Activated CD4-positive, CD25-positive, alpha-beta regulatory T cell treated with anti-CD3 and anti-CD28 coated beads, Interleukin-2, amount 50 U/mL, for 24 hours (primary cell): ENCODE measurements around the gene SLC43A2.
A peak's percentile ranks its signal among the peaks of the same experiment; 100 is the strongest.
"Not testable (repeated sequence)": the region's sequence is repeated elsewhere in the genome, so short reads cannot be mapped to it uniquely, and the experiment has no call there.

Experiments
- ATAC-seq, 2 donors: fragments of 150-1000 bp; cut with Tn5 transposase; one replicate each; pipeline ENCODE4 v1.10.0; 2021; ENCODE audit warnings: mild to moderate bottlenecking in 1 of 2, moderate library complexity in 1 of 2

The SLC43A2 gene

DNA sequence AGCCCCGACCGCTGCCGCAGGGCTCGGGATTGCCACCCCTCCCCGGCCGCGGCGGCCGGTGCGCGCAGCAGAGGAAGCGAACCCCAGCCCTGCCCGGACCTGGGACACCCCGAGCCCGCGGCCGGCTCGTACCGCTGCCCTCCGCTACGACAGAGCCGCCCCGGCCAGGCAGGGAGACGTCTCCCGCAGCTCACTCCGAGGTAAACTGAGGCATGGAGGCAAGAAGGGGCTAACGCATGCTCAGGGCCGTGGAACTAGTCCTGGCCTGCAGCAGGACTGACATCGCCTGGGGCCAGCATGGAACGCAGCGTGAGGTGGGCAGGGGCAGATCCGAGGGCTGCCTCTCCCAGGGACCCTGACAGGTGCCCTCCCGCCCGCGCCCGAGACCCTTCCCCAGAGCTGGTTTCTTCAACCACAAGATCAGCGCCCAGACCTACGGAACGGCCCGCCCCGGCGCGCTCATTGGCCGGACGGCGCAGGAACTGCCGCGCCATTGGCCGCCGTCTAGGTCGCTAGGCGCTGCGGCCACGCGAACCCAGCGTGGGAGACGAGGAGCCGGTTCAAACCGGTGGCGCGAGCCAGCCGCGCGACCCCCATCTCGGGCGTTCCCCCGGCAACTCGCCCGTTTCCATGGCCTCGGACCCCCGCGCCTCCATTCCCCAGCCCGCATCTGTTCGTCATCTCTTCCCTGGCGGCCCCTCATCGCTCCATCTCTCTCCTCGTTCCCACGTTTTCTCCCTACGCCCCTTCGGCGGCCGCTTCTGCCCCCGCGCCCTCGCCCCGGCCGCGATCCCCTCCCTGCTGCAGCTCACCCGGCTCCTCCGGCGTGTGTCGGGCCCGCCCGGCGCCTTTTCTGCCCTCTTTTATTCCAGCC lies at the start of gene SLC43A2:
SLC43A2 (minus strand) TSS at position 853 of the 874 bp plus-strand sequence. CDS start 960 bp downstream, outside the sequence.
- peak; percentile 79 to 84 for ATAC-seq

DNA sequence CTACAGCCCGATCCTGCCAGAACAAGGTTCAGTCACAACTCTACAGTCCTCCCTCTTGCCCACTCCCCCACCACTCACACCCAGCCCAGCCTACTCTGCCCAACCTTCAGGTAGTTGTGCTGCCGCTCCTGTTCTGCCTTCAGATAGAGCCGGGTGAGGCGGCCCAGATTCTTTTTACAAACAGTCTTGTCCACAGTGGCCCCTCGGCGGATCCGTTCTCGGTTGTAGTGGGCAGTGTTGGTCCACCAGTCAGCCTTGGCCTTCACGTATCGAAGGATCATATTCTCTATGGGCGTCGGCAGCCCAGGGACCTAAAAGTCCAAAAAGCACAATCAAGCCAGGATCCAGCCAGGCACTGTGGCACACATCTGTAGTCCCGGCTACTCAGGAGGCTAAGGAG lies 47.8 kb upstream of the SLC43A2 start:
- no peak for ATAC-seq

DNA sequence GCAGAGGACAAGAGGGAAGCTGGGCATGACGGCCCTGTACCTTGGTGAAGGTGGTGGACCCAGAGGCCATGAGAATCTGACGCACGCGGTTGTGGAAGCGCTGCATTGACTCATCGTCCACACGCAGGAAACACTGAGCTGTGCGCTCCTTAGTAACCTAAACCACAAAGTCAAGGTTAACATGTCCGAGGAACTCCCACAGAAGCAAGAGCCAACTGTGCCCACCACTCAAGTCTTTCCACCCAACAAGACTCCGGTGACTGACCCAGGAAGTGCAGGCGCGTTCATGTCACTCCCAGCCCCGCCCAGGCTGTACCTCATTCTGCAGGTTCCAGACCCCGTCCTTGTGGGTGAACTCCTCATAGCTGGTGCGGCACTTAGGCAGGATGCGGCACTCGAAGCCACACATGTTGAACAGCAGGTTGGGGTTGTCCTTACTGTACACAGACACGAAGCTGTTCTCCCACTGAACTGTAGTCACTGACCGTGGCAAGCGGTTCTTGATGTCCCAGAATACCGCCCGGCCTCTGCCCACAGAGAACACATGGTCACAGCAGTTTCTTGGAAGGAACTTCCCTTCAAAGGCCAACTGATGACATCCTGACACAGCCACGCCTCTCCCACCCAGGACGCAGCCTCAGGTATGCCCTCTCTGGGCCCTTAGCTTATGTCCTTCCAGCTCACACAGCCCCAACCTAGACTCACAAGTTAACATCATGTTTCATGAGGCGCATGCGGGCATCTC lies 44.6 kb upstream of the SLC43A2 start:
- ATAC-seq, result peak in 1 of 2 donors; percentile 19

DNA sequence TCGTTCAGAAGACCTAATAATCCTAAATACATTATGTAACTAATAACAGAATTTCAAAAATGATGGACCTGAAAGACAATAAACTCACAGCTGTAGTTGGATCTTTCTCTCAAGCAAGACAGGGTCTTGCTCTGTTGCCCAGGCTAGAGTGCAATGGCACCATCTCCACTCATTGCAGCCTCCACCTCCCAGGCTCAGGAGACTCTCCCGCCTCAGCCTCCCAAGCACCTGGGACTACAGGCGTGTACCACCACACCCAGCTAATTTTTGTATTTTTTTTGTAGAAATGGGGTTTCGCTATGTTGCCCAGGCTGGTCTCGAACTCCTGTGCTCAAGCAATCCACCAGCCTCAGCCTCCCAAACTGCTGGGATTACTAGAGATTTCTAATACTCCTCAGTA lies 35.3 kb upstream of the SLC43A2 start:
- not testable (repeated sequence) for ATAC-seq

DNA sequence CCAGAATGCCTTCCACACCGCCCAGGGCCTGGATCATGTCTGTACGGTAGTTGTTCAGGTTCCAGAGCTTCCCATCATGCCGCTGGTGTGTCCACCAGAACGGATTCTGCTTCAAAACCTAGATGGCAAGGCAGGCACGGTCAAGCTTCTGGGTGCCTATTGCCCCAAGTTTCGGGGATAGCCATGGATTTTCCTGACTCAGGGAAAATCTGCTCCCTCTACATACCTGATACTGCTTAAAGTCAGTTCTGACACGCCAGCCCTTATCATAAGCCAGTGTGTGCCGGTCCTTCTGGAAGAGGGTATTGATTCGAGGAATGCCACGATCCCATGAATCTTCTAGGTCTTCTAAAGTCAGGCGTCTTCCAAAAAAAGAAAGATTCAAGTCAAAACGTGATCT lies 32.4 kb upstream of the SLC43A2 start:
- no peak for ATAC-seq

DNA sequence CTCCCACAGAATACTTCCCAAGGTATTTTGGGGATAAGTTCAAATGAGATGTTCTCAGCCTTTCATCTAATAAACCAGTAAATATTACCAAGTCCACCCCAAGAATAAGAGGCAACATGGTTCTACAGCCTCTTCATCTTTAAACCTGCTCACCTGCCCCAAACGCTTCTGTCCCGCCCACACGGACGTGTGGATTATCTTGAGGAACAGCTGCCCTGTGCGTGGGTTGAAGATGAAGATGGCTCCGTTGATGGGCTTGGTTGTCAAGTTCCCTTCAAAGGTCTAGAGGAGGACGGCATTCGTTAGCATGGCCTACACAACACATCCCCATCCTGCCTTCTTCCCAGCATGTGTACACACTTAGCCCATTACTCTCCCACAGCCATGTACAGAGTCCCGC lies 29.5 kb upstream of the SLC43A2 start:
- ATAC-seq, result no peak

DNA sequence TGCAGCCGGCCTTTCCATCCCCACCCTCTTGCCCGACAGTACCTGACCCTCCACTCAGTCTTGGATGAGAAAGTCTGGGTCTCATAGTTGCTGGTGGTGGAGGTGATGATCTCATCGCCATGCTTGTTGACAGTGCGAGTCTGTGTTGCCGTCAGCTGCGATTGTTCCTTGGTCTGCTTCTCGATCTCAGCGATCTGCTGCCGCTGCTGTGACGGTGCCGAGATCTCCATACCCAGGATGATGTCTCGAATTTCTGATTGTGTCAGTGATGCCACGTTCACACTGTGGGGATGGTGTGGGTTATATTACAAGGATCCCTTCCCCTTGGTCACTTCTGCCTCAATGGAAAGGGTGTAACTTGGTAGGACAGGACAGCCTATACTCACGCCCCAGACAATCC lies 25.1 kb upstream of the SLC43A2 start:
- ATAC-seq, result no peak

DNA sequence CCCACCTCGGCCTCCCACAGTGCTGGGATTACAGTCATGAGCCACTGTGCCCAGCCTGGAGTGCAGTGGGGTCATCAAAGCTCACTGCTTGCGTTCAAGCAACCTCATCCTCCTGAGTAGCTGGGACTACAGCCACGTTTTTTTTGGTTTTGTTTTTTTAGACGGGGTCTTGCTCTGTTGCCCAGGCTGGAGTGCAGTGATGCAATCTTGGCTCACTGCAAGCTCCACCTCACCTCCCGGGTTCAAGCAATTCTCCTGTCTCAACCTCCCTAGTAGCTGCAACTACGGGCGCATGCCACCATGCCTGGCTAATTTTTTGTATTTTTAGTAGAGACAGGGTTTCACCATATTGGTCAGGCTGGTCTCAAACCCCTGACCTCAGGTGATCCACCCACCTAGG lies 24.2 kb upstream of the SLC43A2 start:
- ATAC-seq, result not testable (repeated sequence)

DNA sequence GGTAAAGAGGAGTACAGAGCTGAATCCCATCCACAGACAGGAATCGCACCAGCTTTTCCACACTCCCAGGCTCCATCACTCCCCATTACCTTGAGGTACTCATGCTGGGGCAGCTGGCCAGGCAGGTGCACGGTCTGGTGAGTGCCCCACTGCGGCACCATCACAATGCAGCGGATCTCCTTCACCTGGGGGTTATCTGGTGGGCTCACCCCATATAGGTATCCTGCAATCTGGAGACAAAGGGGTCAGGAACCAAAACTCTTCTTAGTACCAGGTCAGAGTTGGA lies 22.9 kb upstream of the SLC43A2 start:
- no peak for ATAC-seq

DNA sequence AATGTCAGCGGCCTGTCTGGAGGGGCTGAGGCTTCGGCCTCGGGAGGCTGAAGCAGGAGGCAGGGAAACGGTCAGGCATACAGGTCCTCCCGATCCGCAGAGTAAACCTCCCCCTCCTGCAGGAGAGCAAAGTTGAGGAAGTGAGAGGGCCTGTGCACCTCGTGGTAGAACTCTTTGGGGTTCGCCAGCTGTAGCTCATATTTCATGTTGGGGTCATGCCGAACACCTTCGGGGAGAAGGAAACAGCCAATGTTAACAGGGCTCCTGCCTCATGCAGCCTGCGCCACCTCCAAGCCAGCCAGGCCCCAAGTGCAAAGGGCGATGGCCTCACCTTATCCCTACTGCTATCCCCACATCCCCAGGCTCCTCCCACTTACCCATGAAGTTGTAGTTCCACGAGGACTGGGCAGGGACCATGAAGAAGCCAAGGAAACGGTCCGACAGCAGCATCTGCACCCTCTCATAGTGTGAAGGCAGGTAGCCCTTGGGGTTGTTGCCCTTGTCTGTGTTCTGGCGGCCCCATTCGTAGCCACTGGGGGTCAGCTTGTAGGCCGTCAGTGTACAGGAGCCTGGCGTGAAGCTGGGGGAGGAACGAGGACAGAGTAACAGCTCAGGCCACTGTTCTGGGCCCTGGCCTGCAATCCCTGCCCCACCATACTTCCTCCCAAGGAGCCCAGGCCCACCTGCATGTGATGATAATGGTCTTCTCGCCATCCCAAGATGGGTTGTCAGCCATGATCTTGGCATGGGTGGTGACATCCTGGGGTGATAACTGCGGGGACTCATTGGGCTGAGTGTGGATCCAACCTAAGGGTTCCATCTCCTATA lies 22.3 kb upstream of the SLC43A2 start:
- no peak for ATAC-seq

DNA sequence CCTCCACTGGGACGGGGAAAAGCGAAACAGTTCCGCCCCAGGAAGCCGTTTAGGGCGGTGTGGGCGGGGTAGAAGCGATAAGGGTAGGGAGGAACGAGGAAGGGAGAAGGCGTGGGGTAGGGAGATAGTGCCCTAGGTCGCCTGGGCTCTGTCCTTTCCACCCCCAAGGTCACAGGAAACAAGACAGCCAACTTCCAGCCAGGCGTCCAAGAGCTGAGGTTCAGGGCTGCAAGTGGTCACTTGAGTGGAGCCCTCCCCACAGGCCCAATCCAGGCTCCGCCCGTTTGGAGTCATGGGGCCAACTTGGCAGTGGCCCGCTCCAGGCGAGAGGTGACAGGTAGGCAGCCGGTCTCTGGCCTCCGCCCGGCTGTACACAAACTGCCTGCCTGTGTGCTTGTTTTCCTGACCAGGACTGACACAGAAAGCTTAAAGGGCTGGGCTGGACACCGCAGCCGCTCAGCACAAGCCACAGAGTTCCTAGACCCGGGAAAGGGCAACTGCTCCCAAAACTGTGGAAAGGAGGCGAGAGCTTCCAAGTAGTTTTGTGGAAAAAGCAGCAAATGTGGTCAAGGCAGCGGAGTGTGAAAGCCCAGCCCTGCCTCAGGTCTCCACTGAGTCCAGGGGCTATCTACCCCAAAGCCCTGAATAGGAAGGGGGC lies 21.3 kb upstream of the SLC43A2 start, which contains the start of gene RILP:
RILP (minus strand) TSS at position 23 of the 658 bp plus-strand sequence. CDS start 62 bp downstream, outside the sequence.
- ATAC-seq, result peak; percentile 3 to 6

DNA sequence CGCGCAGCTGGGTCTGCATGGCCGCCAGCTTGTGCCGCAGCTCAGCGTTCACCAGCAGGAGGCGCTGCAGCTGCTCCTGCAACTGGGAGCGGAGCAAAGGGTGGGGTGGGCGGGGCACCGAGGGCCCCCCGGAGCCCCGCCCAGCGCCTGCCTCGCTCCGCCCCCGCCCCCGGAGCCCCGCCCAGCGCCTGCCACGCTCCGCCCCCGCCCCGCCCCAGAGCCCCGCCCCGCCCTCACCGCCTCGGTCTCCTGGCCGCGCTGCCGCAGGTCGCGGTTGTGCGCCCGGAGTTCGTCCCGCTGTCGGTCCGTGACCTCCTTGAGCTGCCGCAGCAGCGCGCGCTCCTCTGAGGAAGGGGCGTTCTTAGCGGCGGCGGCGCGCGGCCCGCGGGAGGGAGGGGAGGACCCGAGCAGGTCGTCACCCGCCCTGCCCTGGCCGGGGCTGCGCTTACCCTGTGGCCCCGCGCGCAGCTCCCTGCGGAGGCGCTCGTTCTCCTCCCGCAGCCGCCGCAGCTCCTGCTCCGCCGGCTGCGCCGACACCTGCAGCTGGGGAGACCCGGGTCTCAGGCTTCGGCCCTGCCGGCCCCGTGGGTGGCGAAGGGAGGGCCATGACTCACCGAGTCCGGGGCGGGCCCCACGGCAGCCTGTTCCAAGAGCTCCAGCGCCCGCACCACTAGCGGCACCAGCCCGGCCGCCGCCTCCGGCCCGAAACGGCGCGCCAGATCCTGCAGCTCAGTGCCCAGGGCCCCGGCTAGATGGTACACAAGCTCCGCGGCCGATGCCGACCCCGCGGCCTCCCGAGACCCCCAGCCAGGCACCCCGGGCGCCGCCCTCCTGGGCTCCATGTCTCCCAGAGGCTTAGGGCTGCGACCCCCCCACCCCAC lies 20.6 kb upstream of the SLC43A2 start:
- ATAC-seq, result peak; percentile 71 to 74

DNA sequence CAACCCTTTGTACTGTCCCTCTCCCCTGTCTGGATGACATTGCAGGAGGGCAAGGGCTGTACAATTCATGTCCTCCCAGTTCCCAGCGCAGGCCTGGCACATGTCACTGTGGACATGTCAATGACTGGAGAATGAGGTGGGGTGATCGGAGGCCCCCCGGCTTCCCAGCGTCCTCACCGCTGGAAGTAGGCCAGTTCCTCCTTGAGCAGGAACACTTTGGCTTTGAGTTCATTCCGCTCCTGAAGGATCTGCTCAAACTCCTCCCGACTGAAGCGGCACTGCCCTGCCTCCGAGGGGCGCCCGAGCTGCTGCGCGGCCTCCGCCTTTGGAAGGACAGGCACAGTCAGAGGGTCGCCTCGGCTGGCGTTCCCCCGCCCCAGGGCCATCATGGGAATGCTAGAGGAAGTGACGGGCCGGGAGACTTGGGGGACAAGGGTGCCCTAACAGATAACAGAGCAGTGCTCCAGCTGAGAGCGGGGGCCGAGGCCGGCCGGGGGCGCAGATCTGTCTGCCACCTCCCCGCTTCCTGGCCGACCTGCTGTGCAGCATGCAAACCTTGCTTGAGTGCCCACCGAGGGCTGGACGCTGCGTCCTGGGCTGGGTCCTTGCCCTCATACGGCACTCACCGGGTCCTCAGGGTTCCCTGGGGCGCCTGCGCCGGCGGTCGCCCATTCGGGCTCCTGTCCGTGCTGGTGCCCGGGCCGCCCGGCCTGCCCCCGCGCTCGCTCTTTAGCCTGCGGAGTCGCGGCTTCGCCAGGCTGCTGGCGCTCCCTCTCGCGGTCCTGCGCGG lies 19.7 kb upstream of the SLC43A2 start:
- peak in 1 of 2 donors; percentile 5 for ATAC-seq

DNA sequence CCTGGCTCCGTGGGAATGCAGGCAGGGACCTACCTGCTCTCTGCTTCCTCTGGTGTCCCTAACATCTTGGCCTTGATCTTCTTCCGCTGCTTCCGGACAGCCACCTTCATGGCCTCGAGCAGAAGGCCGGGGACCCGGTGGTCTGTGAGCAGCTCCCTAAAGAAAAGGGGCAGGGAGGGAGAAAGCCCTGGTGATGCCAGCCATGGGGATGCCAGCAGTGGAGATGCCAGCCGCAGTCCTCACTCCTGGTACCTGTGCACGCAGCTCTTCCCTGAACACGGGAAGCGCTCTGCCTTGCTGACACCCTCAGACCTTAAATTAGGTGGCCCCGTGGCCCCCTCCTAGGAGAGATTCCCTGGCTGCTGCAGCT lies 19.2 kb upstream of the SLC43A2 start:
- no peak for ATAC-seq

DNA sequence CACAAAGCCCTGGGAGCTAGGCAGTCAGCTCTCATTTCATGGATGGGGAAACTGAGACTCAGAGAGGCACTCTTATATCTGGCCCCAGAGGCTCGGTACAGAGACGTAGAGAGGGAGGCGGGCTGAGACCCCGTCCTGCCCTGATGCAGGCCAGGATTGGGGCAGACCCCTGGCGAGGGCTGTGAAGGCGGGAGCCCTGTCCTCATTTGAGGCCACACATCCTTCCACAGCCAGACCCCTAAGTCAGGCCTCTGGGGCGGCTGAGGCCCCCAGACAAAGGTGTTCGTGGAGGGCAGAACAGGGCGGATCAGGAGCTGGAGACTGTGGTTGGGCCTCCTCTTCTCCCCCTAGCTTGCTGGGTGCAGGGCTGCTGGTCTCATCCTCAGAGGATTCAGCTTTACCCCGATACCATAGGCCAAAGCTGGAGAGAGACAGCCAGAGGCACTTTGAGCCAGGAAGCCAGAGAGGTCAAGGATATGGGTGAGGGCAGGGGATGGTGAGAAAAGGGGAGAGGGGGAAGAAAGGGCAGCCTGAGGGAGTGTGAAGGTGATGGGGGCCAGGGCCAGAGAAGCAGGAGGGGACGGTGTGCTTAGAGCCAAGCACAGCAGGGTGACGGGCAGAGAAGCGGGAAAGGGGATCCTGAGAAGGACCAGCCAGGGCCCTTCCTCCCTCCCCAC lies 17.7 kb upstream of the SLC43A2 start:
- no peak for ATAC-seq

DNA sequence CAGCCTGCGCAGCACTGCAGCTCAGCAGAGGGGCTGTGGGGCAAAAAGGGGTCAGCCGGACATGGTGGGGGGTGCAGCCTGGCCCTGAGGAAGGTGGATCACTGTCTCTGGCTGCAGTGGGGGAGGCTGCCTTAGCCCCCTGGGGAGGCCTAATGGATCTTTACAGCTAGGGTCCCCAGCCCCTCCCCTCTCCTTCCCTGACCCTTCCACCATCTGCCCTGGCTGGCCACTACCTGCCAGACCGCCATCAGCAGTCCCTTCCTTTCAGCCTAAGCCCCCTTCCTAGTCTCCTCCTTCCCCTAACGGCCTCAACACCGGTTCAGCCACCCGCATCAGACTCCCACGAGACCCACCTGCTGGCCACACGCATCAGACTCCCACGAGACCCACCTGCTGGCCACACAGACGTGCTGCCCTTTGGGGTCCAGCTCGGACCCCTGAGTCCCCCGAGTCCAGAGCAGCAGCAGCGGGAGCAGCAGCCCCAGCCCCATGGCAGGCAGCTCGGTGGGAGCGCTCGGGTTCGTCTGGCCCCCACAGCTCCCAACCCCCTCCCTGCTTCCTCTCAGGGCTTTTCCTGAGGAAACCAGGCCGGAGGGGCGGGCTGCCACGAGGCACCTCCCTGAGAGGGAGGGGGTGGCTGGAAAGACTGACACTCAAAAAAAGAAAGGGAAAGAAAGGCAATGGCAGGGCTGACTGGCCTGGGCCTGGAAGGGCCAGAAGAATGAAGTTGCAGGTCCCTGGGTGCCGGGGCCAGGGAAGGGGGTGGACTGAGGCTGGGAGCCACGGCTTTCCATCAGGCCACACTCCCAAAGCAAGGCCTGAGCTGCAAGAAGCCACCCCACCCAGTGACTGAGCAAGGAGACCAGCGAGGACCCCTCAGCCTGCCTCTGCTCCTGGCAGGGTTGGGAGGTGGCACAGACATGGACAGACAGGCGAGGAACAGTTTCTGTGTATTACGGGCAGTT lies 16.9 kb upstream of the SLC43A2 start, which contains the start of gene SCARF1:
SCARF1 (minus strand) TSS at position 526 of the 965 bp plus-strand sequence; CDS start at position 491, 35 bp downstream.
- no peak for ATAC-seq

DNA sequence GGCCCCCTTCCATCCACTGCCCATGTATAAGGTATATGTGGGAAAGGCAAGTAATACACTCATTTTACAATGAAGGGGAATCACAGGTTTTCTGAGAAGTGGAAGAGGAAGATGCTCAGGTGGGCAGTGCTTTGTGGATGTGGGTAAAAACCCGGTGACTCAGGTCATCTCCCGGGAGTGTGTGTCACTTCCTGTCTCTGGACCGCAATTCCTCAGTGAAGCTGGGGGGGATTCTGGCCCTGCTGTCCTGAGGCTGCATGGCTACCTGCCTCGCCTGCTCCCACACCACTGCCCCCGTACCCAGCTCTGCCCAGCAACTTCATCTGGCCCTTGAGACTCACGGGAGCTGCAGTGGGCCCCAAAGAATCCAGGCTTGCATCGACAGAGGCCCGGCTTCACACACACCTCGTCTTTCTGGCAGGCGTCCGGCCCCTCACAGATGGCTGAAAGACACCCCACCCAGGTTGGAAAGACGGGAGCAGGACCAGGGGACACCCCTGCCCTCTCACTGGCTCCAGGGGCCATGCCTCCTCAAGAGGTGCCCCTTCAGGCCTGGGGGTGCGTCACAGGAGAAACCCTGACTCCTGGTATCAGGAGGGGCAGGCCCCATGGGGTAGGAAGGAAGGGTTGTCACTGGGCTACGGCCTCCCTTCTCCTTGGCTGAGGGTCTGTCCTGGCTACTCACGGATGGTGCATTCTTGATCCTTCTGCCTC lies 16.0 kb upstream of the SLC43A2 start:
- peak; percentile 36 to 42 for ATAC-seq

DNA sequence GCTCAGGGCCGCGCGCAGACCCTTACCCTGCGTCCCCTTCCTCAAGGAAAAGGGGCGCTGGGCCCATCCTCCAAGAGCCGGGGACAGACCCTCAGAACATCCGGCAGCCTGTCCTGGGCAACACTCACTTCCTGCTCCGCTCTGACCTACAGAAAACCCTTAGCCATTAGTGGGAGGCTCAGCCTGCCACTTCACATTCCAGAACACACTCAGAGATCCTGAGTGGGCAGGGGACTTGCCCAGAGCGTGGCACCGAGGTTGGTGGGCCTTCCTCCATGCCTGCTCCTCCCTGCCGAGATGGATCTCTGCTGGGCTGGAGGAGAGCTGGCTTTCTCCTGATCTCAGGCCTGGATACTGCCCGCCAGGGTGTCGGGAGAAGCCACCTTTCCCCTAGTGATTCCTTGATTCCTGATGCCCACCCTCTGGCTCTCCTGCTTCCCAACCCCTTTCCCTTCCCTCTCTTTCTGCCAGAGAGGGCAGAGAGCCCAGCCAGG lies 15.4 kb upstream of the SLC43A2 start:
- ATAC-seq, result no peak
